K562 (cell line): ENCODE data around the gene FAM50B. TPM values are rescaled to one million over a fixed set of nuclear protein-coding genes. Genes with fewer than 3 reads are reported as not detected.

Experiments used
- ATAC-seq: fragments of 200-7000 bp; cut with Tn5 transposase; 3 replicates; pipeline ENCODE4 v1.9.1; 2020; ENCODE audit warnings: moderate library complexity
- BruUV-seq: library from RNA; stranded (reverse); fragments of 400-500 nt; replicated peaks from 2 replicates; lab custom pipeline; 2021; lab: Mats Ljungman, UMichigan
- CTCF ChIA-PET: fragments of 300-600 bp; formaldehyde crosslinking; extraction: SDS; loops from one replicate; lab custom pipeline; 2021; ENCODE audit warnings: low intra/inter-chr PET ratio; lab: Yijun Ruan, JAX
- POLR2A ChIA-PET: fragments of 300-600, 350-650 bp; sonication (Branson Sonifier 250); formaldehyde crosslinking; extraction: SDS; loops from one replicate; lab custom pipeline; 2021; ENCODE audit warnings: antibody characterized with exemption, inconsistent platforms; lab: Yijun Ruan, JAX
- DNase-seq, 4 experiments: peaks; one replicate each; pipeline versions ENCODE4 v3.0.0 to v3.0.0-alpha.2; 2011 to 2018; ENCODE audit warnings: low spot score in 3 of 4, mixed read lengths in 3 of 4; ENCODE audit errors: extremely low read depth in 1 of 4
- FAIRE-seq: peaks from 2 replicates; lab custom pipeline; 2011; peaks lifted over from hg19 to GRCh38; lab: Jason Lieb, UNC
- H2AFZ ChIP-seq: 2 replicates; pipeline ENCODE4 v1.6.0; 2011; ENCODE audit warnings: low read depth, low read length, control low read depth, inconsistent platforms
- H3K27ac ChIP-seq: fragments of 200-600 bp; 3 replicates; pipeline ENCODE4 v1.8.0; 2011; ENCODE audit warnings: low read depth, mild to moderate bottlenecking, control low read depth, inconsistent platforms, low read length, moderate library complexity, mixed read lengths; ENCODE audit errors: extremely low read depth
- H3K27me3 ChIP-seq, 2 experiments: fragments of 300-600 bp in 1 of 2; 2 replicates in 1 of 2; 3 replicates in 1 of 2; pipeline versions ENCODE4 v1.6.0 to v1.8.0; 2011; ENCODE audit warnings: inconsistent platforms in 2 of 2, low read length in 2 of 2, mild to moderate bottlenecking in 1 of 2, mixed read lengths in 1 of 2, moderate library complexity in 1 of 2; ENCODE audit not compliant: control insufficient read depth in 2 of 2, insufficient read depth in 2 of 2
- H3K36me3 ChIP-seq: fragments of 300-600 bp; 3 replicates; pipeline ENCODE4 v1.8.0; 2011; ENCODE audit warnings: mild to moderate bottlenecking, low read length, inconsistent platforms; ENCODE audit not compliant: control insufficient read depth, insufficient read depth
- H3K4me1 ChIP-seq, 2 experiments: fragments of 200-600 bp in 1 of 2; replicated peaks in 1 of 2; 2 replicates in 1 of 2; 3 replicates in 1 of 2; pipeline versions ENCODE4 v1.5.1 to v1.8.0; 2011; ENCODE audit warnings: inconsistent platforms in 2 of 2, low read length in 2 of 2, mild to moderate bottlenecking in 1 of 2, mixed read lengths in 1 of 2, moderate library complexity in 1 of 2; ENCODE audit not compliant: control insufficient read depth in 2 of 2, insufficient read depth in 2 of 2
- H3K4me2 ChIP-seq: 2 replicates; pipeline ENCODE4 v1.6.1; 2011; ENCODE audit warnings: low read length, control low read depth, inconsistent platforms, mixed read lengths; ENCODE audit not compliant: insufficient read depth
- H3K4me3 ChIP-seq: fragments of 200-600 bp; sonication (generic), shearing (Covaris generic); 2 replicates; pipeline ENCODE4 v1.5.1; 2016; ENCODE audit warnings: control low read depth, inconsistent platforms
- H3K79me2 ChIP-seq: fragments of 200-600 bp; 3 replicates; pipeline ENCODE4 v1.8.0; 2011; ENCODE audit warnings: low read length, inconsistent platforms; ENCODE audit not compliant: control insufficient read depth, insufficient read depth
- H3K9ac ChIP-seq, 2 experiments: 2 replicates each; pipeline versions ENCODE4 v1.6.0 to v1.6.1; 2011; ENCODE audit warnings: low read depth in 2 of 2, low read length in 2 of 2, control low read depth in 1 of 2, inconsistent platforms in 1 of 2, mild to moderate bottlenecking in 1 of 2, mixed read lengths in 1 of 2; ENCODE audit not compliant: insufficient read depth in 1 of 2
- H3K9me1 ChIP-seq: one replicate; pipeline ENCODE4 v1.6.0; 2011; ENCODE audit warnings: inconsistent platforms, mild to moderate bottlenecking, low read length, moderate library complexity; ENCODE audit not compliant: control insufficient read depth, insufficient read depth
- H3K9me3 ChIP-seq: replicated peaks from 2 replicates; pipeline ENCODE4 v1.5.1; 2011; ENCODE audit warnings: low read depth, low read length, inconsistent platforms; ENCODE audit not compliant: control insufficient read depth, insufficient read depth
- H4K20me1 ChIP-seq: replicated peaks from 2 replicates; pipeline ENCODE4 v1.6.1; 2011; ENCODE audit warnings: low read length, inconsistent platforms, mixed read lengths; ENCODE audit not compliant: control insufficient read depth, insufficient read depth
- BMI1 ChIP-seq: fragments of 150-350 bp; IDR thresholded peaks from 2 replicates; pipeline ENCODE4 v1.6.1; 2014; ENCODE audit warnings: low read length
- CHD4 ChIP-seq: fragments of 200-600 bp; sonication (generic); IDR thresholded peaks from 3 replicates; pipeline ENCODE4 v1.6.1; 2012; ENCODE audit warnings: low read depth, mild to moderate bottlenecking, mixed read lengths, low read length, inconsistent platforms; ENCODE audit not compliant: insufficient read depth, insufficient replicate concordance, poor library complexity, severe bottlenecking
- DDX20 ChIP-seq: fragments of 450-650 bp; IDR thresholded peaks from 2 replicates; pipeline ENCODE4 v1.6.1; 2016; ENCODE audit warnings: missing genetic modification characterization, low read depth, mild to moderate bottlenecking, missing compliant biosample characterization, moderate library complexity
- KAT8 ChIP-seq: fragments of 450-650 bp; IDR thresholded peaks from 2 replicates; pipeline ENCODE4 v1.6.1; 2016; ENCODE audit warnings: low read depth, mild to moderate bottlenecking
- RCOR1 ChIP-seq, 2 experiments: IDR thresholded peaks; 2 replicates each; pipeline ENCODE4 v1.6.1; 2012; ENCODE audit warnings: low read depth in 2 of 2, low read length in 2 of 2, borderline replicate concordance in 1 of 2, improper control_type of control experiment in 1 of 2
- SNRNP70 ChIP-seq: fragments of 200-400 bp; formaldehyde crosslinking; optimal IDR thresholded peaks from 2 replicates; pipeline ENCODE3; 2017; ENCODE audit warnings: low read depth, low read length
- SOX6 ChIP-seq: fragments of 450-650 bp; IDR thresholded peaks from 2 replicates; pipeline ENCODE4 v1.6.1; 2014; ENCODE audit warnings: mild to moderate bottlenecking
- TCF7 ChIP-seq: sonication (generic); IDR thresholded peaks from 2 replicates; pipeline ENCODE4 v1.6.1; 2016; ENCODE audit warnings: antibody characterized with exemption, borderline replicate concordance
- WGBS: fragments of 100-300 bp; shearing (Covaris generic); methylation state at CpG from one replicate; pipeline ENCODE4 v1.1.6; 2016; ENCODE audit warnings: low coverage, mixed read lengths; ENCODE audit not compliant: insufficient coverage; ENCODE audit errors: missing lambda C conversion rate; 5-methylcytosine and 5-hydroxymethylcytosine counted together
- in situ Hi-C: fragments of 300-500 bp; cut with MboI; formaldehyde crosslinking; loops from 4 replicates; pipeline ENCODE4 v1.15.0; 2018; ENCODE audit warnings: inconsistent platforms, mixed read lengths
- intact Hi-C: fragments of 100-400 bp; cut with micrococcal nuclease; formaldehyde crosslinking; loops from 2 replicates; pipeline ENCODE4 v1.14.2; 2022
- polyA plus RNA-seq, 8 experiments: library from polyadenylated mRNA; depleted of rRNA in 4 of 8; stranded (reverse) in 5 of 8; unstranded in 3 of 8; fragments of >200 nt; fragmentation: Nextera tagmentation in 2 of 8; fragmentation: Illumina TruSeq in 1 of 8; extraction: Ambion mirVana in 2 of 8; extraction: Trizol in 1 of 8; gene quantifications; 2 replicates each; pipeline versions ENCODE4 v1.2.1 to v1.2.3, GENCODE V29; 2011 to 2014; ENCODE audit warnings: inconsistent platforms in 1 of 8, missing spikeins in 1 of 8
- total RNA-seq, 7 experiments: library from RNA; depleted of rRNA in 6 of 7; stranded (reverse); fragments of >200 nt in 6 of 7; fragmentation: Illumina TruSeq in 2 of 7; extraction: Trizol in 2 of 7; gene quantifications; 2 replicates each; pipeline versions ENCODE4 v1.2.1 to v1.2.3, GENCODE V29; 2011 to 2021; ENCODE audit warnings: low replicate concordance in 1 of 7
- TF ChIP-seq, protein P1 (sequence below): sonication (generic); formaldehyde crosslinking; IDR thresholded peaks from 2 replicates; pipeline ENCODE4 v1.8.0; 2022; ENCODE audit warnings: mild to moderate bottlenecking, missing genetic modification reagents
- TF ChIP-seq, protein P2 (sequence below), 2 experiments: fragments of 450-650 bp; IDR thresholded peaks; 2 replicates each; pipeline ENCODE4 v1.6.1; 2016; ENCODE audit warnings: mild to moderate bottlenecking in 2 of 2, borderline replicate concordance in 1 of 2, low read depth in 1 of 2, moderate library complexity in 1 of 2

The FAM50B gene
- total and polyA plus RNA-seq, 9 of the 15 experiments (the other 6 are each of a cell fraction or from before 2014, with no cell fraction given): 0.09 to 0.16 (median 0.13) TPM; not detected in 6

DNA sequence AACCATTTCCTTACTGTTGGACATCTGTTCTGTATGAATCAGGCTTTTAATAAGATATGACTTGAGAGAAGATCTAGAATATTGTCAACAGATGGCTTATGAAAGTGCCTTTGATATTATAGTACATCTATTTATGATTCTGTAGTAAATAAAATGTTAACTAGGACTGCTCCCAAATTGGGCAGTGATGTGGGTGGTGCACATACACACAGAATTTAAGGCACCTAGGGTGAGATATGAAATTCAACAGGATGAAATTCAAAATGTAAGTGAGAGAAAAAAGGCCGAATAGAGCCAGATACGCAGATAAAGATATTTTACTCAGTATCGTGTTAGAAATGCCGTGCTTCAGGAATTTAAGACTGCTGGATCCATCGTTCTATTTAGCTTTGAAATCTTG, 26.3 kb downstream of the FAM50B start:
- Histone ChIP-seq H2AFZ (no peak overlapping the region), H3K4me1 (no peaks in the 10 kb centered on the region), H3K79me2 (no peaks in the 10 kb centered on the region), H4K20me1 (no peaks in the 10 kb centered on the region), H3K4me3 (no peak overlapping the region), H3K9me3 (no peaks in the 10 kb centered on the region), H3K36me3 (no peaks in the 10 kb centered on the region), H3K27me3 (peaks cover 56 to 59% of the 10 kb centered on the region in 2 experiments), H3K4me2 (no peak overlapping the region), H3K9me1 (no peaks in the 10 kb centered on the region), H3K27ac (no peak overlapping the region), H3K9ac (no peak overlapping the region)
- intact Hi-C loops (no loop called here), in situ Hi-C loops (no loop called here)
- DNase-seq (no peak), FAIRE-seq (no peak), ATAC-seq (no peak)
- BruUV-seq: no TSS peak
- ChIA-PET POLR2A (interaction anchor here (0.7 kb wide), 1 partner anchor 9 kb away, joined by 3 read pairs; no protein-coding TSS in a partner anchor), CTCF (no interaction called here)
- 3% methylated on average over 5 of the region's 5 CpGs for WGBS
- TF ChIP-seq KAT8 (no peak), TCF7 (no peak), DDX20 (tag) (no peak), CHD4 (no peak), SNRNP70 (no peak), BMI1 (no peak), RCOR1 (IDR thresholded peaks at IDR 0.05; ENCODE audit: borderline replicate concordance in 1 of 2, low read depth in 2 of 2, low read length in 2 of 2) (no peak), SOX6 (no peak)
- TF ChIP-seq, protein P1, sequence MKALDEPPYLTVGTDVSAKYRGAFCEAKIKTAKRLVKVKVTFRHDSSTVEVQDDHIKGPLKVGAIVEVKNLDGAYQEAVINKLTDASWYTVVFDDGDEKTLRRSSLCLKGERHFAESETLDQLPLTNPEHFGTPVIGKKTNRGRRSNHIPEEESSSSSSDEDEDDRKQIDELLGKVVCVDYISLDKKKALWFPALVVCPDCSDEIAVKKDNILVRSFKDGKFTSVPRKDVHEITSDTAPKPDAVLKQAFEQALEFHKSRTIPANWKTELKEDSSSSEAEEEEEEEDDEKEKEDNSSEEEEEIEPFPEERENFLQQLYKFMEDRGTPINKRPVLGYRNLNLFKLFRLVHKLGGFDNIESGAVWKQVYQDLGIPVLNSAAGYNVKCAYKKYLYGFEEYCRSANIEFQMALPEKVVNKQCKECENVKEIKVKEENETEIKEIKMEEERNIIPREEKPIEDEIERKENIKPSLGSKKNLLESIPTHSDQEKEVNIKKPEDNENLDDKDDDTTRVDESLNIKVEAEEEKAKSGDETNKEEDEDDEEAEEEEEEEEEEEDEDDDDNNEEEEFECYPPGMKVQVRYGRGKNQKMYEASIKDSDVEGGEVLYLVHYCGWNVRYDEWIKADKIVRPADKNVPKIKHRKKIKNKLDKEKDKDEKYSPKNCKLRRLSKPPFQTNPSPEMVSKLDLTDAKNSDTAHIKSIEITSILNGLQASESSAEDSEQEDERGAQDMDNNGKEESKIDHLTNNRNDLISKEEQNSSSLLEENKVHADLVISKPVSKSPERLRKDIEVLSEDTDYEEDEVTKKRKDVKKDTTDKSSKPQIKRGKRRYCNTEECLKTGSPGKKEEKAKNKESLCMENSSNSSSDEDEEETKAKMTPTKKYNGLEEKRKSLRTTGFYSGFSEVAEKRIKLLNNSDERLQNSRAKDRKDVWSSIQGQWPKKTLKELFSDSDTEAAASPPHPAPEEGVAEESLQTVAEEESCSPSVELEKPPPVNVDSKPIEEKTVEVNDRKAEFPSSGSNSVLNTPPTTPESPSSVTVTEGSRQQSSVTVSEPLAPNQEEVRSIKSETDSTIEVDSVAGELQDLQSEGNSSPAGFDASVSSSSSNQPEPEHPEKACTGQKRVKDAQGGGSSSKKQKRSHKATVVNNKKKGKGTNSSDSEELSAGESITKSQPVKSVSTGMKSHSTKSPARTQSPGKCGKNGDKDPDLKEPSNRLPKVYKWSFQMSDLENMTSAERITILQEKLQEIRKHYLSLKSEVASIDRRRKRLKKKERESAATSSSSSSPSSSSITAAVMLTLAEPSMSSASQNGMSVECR (CRISPR knock-in tag): no peak
- TF ChIP-seq, protein P2, sequence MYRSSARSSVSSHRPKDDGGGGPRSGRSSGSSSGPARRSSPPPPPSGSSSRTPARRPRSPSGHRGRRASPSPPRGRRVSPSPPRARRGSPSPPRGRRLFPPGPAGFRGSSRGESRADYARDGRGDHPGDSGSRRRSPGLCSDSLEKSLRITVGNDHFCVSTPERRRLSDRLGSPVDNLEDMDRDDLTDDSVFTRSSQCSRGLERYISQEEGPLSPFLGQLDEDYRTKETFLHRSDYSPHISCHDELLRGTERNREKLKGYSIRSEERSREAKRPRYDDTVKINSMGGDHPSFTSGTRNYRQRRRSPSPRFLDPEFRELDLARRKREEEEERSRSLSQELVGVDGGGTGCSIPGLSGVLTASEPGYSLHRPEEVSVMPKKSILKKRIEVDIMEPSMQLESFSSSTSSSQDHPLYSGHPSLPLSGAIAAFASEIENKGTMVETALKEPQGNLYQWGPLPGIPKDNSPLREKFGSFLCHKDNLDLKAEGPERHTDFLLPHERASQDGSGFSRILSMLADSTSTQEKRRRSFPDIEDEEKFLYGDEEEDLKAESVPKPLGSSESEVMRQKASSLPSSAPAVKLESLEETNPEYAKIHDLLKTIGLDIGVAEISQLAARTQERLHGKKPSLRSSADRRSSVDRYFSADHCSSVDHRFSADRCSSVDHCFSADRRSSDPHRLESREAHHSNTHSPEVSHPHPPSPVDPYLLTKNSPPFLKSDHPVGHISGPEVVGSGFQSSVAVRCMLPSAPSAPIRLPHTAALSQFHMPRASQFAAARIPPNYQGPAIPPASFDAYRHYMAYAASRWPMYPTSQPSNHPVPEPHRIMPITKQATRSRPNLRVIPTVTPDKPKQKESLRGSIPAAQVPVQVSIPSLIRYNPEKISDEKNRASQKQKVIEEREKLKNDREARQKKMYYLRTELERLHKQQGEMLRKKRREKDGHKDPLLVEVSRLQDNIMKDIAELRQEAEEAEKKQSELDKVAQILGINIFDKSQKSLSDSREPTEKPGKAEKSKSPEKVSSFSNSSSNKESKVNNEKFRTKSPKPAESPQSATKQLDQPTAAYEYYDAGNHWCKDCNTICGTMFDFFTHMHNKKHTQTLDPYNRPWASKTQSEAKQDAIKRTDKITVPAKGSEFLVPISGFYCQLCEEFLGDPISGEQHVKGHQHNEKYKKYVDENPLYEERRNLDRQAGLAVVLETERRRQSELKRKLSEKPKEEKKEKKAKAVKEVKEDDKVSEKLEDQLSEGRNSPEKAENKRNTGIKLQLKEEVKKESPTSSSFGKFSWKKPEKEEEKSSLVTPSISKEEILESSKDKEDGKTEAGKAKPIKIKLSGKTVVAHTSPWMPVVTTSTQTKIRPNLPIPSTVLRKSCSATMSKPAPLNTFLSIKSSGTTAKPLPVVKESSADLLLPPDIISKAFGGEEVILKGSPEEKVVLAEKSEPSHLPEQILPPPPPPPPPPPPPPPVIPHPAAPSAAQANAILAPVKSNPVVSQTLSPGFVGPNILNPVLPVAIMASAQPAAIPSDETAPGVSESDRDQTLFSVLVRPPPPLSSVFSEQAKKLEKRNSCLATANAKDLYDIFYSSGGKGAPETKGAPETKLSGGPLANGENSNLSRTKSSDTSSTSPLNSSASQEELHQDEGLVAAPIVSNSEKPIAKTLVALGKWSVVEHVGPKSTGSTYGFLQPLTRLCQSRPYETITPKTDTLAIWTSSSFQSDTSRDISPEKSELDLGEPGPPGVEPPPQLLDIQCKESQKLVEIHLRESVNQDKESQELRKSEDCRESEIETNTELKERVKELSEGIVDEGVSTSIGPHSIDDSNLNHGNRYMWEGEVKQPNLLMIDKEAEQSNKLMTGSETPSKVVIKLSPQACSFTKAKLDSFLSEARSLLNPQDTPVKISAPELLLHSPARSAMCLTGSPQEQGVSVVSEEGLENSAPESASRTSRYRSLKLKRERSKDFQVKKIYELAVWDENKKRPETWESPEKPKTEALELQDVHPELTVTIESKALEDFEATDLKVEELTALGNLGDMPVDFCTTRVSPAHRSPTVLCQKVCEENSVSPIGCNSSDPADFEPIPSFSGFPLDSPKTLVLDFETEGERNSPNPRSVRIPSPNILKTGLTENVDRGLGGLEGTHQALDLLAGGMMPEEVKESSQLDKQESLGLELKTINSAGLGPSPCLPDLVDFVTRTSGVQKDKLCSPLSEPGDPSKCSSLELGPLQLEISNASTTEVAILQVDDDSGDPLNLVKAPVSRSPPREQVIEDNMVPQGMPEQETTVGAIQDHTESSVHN (IDR thresholded peaks at IDR 0.05; ENCODE audit: borderline replicate concordance in 1 of 2, low read depth in 1 of 2): no peak
